GM19238 (cell line): Measurements from ENCODE around the gene KDF1.

ENCODE experiments used
- DNase-seq: peaks from one replicate; pipeline ENCODE4 v3.0.0; 2011; ENCODE audit warnings: low spot score; ENCODE audit not compliant: insufficient read length

The KDF1 gene, protein sequence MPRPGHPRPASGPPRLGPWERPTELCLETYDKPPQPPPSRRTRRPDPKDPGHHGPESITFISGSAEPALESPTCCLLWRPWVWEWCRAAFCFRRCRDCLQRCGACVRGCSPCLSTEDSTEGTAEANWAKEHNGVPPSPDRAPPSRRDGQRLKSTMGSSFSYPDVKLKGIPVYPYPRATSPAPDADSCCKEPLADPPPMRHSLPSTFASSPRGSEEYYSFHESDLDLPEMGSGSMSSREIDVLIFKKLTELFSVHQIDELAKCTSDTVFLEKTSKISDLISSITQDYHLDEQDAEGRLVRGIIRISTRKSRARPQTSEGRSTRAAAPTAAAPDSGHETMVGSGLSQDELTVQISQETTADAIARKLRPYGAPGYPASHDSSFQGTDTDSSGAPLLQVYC

GRCh38 chr1:26959722-26960624, at the start of gene KDF1:
Gene KDF1 (minus strand): TSS chr1:26960468. CDS start chr1:26952380, 8,088 bp downstream.
- no peak for DNase-seq

DNA sequence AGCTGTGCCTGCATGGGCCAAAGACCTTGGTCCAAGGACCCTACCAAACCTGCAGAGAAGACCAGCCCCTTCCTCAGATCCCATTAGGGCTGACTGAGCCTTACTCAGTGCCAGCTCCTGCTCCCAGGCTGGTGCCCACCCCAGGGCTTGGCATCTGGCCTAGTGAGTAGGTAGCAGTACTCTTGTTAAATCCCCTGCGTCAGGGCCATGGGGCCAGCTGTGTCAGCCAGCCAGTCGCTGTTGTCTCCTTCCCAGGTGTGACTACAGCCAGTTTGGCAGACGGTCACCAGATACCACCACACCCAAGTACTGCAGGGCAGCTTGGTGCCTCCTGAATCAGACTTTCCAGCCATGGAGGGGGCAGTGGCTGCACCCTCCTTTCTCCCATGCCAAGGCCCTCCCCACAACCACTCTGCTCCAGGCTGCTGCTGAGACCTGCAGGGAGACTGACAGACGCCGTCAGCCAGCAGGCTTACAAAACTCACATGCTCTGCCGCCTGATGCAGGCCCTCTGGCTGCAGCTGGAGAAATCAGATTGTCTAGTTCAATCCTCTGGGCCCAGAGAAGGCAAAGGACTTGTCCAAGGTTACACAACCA, 49.4 kb upstream of the KDF1 start:
- no peak for DNase-seq

DNA sequence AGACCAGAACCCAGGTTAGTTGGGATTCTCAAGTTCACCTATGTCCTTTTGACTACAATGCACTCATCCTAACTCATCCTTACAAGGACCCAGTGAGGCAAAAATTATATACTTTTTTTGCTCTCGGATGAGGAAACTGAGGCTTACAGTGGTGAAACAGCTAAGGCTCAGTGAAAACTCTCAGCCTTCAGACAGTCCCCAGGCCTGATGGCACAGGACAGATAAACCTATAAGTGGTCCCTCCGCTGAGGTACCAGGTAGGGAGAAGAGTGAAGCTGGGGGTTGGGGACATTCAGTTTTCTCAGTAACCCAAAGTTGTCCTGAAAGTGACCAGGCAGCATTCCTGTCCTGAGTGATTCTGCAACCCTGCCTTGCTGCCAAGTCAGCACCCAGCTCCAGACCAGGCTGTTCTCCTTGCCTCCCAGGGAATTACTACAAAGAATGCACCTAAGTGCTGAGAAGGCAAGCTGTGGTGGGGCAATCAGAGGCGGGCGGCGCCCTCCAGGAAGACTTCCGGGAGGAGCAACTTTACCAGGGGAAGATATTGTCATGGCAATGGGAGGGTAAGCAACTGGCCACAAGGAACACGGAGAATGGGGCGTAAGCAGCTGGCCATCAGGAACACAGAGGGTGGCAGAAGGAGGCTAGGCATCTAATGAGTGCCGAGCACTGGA, 47.8 kb upstream of the KDF1 start:
- DNase-seq = no peak

DNA sequence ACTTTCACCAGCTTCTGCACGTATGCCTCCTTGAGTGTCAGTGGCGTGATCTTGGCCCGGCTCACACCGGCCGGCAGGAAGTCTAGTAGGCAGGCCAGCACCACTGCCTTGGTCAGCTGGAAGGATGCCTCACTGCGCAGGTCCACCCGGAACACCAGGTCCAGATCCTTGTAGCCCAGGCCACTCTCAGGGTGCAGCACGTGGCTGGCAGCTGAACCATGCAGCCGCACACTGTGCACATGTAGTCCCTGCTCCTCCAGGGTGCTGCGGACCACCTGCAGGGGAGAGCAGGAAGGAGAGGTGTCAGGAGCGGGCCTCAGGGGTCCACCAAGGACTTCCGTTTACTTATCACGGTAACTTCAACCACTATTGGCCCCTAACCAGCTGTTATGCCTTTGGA, 46.4 kb upstream of the KDF1 start:
- DNase-seq = no peak

DNA sequence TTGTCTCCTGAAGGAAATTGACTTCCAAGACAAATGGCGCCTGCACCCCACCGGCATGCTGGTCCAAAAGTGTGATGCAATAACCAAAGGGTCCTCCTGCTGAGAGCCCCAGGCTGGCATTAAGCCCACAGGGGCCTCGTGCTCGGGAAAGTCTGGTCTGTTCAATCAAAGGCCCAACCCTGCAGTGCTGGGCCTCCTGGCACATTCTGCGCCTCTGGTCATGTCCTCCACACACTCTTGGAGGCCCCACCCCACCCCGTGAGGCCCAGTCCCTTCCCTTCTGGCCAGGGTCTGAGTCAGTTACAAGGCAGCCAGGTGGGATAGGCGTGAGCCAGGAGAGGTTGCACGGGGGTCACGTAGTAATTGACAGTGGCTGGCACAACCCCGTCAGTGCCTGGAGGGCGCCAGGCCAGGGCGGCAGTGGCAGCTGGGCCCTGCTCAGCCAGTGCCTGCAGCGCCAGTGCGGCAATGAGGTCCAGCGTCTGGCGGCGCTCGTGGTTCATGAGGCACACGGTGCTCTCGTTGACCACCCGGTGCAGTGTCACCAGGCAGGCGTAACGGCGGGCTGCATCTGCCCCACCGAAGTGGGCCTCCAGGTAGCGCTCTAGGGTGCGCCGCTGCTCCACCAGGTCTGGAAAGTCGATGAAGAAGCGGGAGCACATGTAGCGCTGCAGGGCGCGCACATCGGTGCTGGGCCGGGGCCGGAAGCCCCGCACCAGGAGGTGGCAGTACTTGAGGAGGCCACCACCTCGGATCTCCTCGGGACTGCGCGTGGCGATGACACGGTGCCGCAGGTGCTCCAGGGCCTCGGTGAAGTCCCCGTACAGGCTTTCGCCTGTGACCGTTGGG, 45.6 kb upstream of the KDF1 start:
- no peak for DNase-seq

DNA sequence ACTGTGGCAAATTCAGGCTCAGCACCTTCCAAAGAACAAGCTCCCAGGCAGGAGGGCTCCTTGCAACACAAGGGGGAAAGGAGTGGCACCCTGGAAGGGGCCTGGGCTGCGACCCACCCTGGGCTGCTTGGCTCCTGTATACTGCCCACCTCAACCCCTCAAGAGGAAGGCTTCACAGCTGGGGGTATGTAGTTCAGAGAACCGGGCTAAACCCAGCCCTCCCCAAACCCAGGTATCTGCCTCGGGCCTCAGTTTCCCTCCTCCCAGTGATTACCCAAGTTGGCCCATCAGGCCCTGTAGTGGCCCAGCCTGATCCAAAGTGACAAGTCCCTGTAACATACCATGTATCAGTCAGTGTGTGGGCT, 44.9 kb upstream of the KDF1 start:
- DNase-seq = no peak

DNA sequence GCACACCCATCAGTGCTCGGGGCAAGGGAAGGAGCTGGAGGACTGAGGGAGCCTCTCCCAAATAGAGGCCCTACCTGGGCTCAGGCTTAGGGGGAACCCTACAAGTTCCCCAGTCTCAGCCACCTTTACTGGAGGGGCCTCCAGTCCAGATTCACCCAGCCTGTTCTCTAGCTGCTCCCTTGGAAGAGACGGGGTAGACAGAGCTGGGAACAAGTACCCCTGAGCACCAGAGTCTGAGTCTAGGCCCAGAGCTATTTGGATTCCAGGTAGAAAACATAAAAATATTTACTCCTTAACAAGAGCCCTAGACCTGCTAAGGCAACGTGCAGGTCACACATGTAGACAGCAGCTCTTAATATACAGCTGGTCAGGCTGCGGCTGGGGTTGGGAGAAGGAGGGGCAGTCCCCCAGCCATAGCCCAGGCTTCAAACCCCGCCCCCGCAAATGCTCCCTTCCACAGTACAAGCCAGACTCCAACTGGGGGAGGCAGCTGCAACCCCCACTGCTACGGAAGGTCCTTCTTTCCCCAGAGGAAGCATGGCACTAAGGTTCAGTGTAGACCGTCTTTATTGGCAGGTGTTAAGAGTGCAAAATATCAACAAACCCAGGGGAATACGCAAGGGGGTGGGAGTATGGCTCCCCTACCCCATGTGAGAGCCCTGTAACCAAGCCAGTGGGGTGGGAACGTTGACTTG, 44.4 kb upstream of the KDF1 start:
- DNase-seq = no peak

- no peak for DNase-seq
These were observed 43.6 kb upstream of the KDF1 start for GRCh38 chr1:27003745-27004470.

- DNase-seq = no peak
These were observed 41.5 kb upstream of the KDF1 start for GRCh38 chr1:27001570-27002360.

DNA sequence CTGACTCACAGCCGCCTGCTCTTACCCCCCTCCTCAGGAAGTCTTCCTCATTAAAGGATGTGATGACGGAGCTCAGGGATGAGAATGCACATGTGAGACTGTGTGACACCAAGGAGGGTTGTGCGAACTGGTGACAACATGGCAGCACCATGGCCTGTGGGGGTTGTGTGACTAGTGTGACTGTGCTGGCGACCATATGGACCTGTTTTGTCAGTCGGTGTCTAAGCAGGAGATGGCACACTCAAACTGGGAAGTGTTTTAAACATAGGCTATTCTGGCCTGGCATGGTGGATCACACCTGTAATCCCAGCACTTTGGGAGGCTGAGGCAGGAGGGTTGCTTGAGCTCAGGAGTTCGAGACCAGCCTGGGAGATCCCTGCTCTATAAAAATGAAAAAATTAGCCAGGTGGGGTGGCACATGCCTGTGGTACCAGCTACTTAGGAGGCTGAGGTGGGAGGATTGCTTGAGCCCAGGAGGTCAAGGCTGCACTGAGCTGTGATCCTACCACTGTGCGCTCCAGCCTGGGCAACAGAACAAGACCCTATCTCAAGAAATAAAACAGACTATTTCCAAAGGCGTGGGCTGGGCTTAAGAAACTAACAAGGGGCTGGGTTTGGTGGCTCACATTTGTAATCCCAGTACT, 40.7 kb upstream of the KDF1 start:
- no peak for DNase-seq

DNA sequence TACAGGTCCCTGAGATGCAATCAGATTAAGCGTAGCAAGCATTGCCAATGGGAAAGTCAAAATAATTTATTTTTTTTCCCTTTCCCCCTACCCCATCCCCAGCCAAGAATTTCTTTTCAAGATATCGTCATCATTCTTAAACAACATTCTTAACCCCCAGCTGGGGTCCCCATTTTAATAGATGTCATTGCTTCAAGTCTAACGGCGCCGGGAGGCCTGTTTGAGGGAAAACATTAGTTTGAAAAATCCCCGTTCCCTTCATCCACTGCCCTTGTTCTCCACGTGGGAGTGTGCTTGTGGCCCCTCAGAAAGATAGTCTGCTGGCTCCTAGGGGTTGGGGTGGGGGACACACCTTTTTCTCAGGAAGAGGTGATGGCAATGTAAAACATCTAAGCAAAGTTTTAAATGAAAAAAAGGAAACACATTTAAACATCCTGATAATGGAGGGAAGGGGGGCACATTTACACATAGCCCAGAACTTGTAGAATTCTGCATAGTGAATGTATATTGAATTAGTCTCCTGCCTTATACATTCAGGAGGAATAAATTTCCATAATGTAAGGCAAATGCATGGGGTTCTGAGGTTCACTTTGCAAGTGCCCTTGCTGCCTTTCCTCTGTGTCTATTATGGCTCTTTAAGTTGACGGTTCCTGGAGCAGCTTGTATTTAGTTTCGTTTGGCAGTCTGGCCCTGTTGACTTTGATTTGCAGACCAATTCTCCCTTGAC, 40.0 kb upstream of the KDF1 start:
- no peak for DNase-seq

- no peak for DNase-seq
These were observed 39.2 kb upstream of the KDF1 start for GRCh38 chr1:26999440-26999987.

- DNase-seq = no peak
These were observed 38.4 kb upstream of the KDF1 start for GRCh38 chr1:26998429-26999300.

DNA sequence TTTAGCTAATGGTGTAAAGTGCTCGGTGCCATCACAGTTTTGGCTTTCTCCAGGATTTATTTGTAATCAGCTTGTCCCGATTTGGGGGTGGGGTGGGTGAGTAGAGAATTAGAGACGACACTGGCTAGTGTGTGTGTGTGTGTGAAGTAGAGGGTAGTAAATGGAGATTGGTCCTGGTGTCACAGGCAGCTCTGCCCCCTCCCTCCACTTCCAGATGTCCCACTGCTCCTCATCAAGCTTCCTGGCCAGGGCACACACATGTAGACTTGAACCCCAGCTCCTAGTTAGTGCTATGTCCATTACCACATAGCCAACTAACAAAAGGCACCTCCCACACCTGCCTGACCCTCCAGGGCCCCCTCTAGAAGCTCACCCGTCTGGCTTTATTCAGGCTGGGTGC, 36.4 kb upstream of the KDF1 start:
- no peak for DNase-seq

- no peak for DNase-seq
These were observed 35.8 kb upstream of the KDF1 start for GRCh38 chr1:26996024-26996423.
